ENCODE measurements around the gene TBC1D17. TPM values are rescaled to one million over a fixed set of nuclear protein-coding genes. Genes with fewer than 3 reads are reported as not detected.

Gene TBC1D17
- total and polyA plus RNA-seq, 2 of the 13 experiments (the other 11 are each of a cell fraction or from before 2014, with no cell fraction given) = 9.7 to 16.9 TPM

GRCh38 chr19:49850487-49851342 is 26.8 kb upstream of the TBC1D17 start, which contains the start of gene PTOV1 (continued):
- TF ChIP-seq ZNF580 (CRISPR knock-in tag; IDR thresholded peaks at IDR 0.05; ENCODE audit: borderline replicate concordance, low read depth) (no peak), HOXA9 (CRISPR knock-in tag; IDR thresholded peaks at IDR 0.05; ENCODE audit: borderline replicate concordance) (no peak), ZNF24 (IDR thresholded peaks at IDR 0.05) (no peak), FOXP4 (CRISPR knock-in tag; IDR thresholded peaks at IDR 0.05) (no peak), ZNF543 (CRISPR knock-in tag; IDR thresholded peaks at IDR 0.05) (peak; percentile 14; the same call in 1 of the 2 replicates), ETS1 (CRISPR knock-in tag; IDR thresholded peaks at IDR 0.05) (no peak), ZNF512B (CRISPR knock-in tag; IDR thresholded peaks at IDR 0.05; ENCODE audit: borderline replicate concordance) (no peak), MXD4 (CRISPR knock-in tag; IDR thresholded peaks at IDR 0.05) (peak; percentile 51; the same call in 1 of the 2 replicates), ZBTB38 (CRISPR knock-in tag; IDR thresholded peaks at IDR 0.05) (no peak; the same call in 1 of the 2 replicates), HNRNPL (IDR thresholded peaks at IDR 0.05; ENCODE audit: low read depth, low read length) (0 out of 2 replicates have a peak, but pooled peaks have one; percentile 17), AFF4 (CRISPR knock-in tag; IDR thresholded peaks at IDR 0.05) (no peak), ONECUT2 (CRISPR knock-in tag; IDR thresholded peaks at IDR 0.05) (no peak), KMT2A (CRISPR knock-in tag; IDR thresholded peaks at IDR 0.05) (0 out of 2 replicates have a peak, but pooled peaks have one; percentile 13), PREB (CRISPR knock-in tag; IDR thresholded peaks at IDR 0.05) (no peak), PLRG1 (conservative IDR thresholded peaks at IDR 0.05) (no peak), NKX3-1 (CRISPR knock-in tag; IDR thresholded peaks at IDR 0.05) (no peak), MTA3 (CRISPR knock-in tag; IDR thresholded peaks at IDR 0.05) (no peak)
